Measurements from ENCODE around the gene FAM131A. TPM values are rescaled to one million over a fixed set of nuclear protein-coding genes. Genes with fewer than 3 reads are reported as not detected.
"Not testable (repeated sequence)": the region's sequence is repeated elsewhere in the genome, so short reads cannot be mapped to it uniquely, and the experiment has no call there.

Gene FAM131A
- total RNA-seq, 4 donors from 2014 or later, result 19.2 to 35.1 (median 22.5) TPM

GRCh38 chr3:184339001-184339400 lies 1.6 kb downstream of the FAM131A start:
- DNase-seq, result no peak
- peaks cover 16 to 32% of the 10 kb centered on the region in 2 donors for H3K36me3 ChIP-seq

GRCh38 chr3:184339451-184340135 lies 2.2 kb downstream of the FAM131A start:
- peak in 1 of 2 donors; percentile 57 for DNase-seq
- Histone ChIP-seq H3K4me1 (peaks cover 24 to 28% of the 10 kb centered on the region in 2 donors), H3K36me3 (peaks cover 12 to 26% of the 10 kb centered on the region in 2 donors)
- H3K9me3 ChIP-seq; H3K4me3 ChIP-seq (replicated peaks in 1 of 3); H3K27me3 ChIP-seq; intact Hi-C loops (cut with DNase I); H3K27ac ChIP-seq: not testable (repeated sequence)
- WGBS, 2 donors, result 70 to 75% methylated on average over 13 to 18 of the region's 19 CpGs

More at GRCh38 chr3:184339001-184339400, 1.6 kb downstream of the FAM131A start:
- Histone ChIP-seq H3K4me3 (replicated peaks in 1 of 3) (no peak overlapping the region), H3K27me3 (no peaks in the 10 kb centered on the region), H3K9me3 (no peaks in the 10 kb centered on the region), H3K27ac (peak overlapping the region in 2 of 3 donors; percentile 91 to 96), H3K4me1 (peaks cover 24 to 28% of the 10 kb centered on the region in 2 donors)
- intact Hi-C loops (cut with DNase I), result no loop called here
- WGBS, 2 donors, result 51 to 66% methylated on average over 8 of the region's 8 CpGs
- TF ChIP-seq CTCF (IDR thresholded peaks at IDR 0.05) (no peak), POLR2A (IDR thresholded peaks at IDR 0.05) (no peak)

GRCh38 chr3:184341925-184342324 lies 4.5 kb downstream of the FAM131A start:
- Histone ChIP-seq H3K4me1 (peaks cover 29 to 37% of the 10 kb centered on the region in 2 donors), H3K27ac (no peak overlapping the region), H3K9me3 (no peaks in the 10 kb centered on the region), H3K27me3 (no peaks in the 10 kb centered on the region), H3K4me3 (replicated peaks in 1 of 3) (no peak overlapping the region), H3K36me3 (peaks cover 5 to 22% of the 10 kb centered on the region in 2 donors)
- TF ChIP-seq POLR2A (IDR thresholded peaks at IDR 0.05) (no peak), CTCF (IDR thresholded peaks at IDR 0.05) (no peak)
- intact Hi-C loops (cut with DNase I), result no loop called here
- DNase-seq, result peak; percentile 57 to 66
- whole genome bisulfite sequencing, 2 donors, result 78 to 85% methylated on average over 7 of the region's 7 CpGs

- Histone ChIP-seq H3K27me3 (no peaks in the 10 kb centered on the region), H3K36me3 (peaks cover 5 to 22% of the 10 kb centered on the region in 2 donors), H3K4me3 (replicated peaks in 1 of 3) (no peak overlapping the region), H3K9me3 (no peaks in the 10 kb centered on the region), H3K4me1 (peaks cover 16 to 24% of the 10 kb centered on the region in 2 donors), H3K27ac (no peak overlapping the region)
- no peak for DNase-seq
- TF ChIP-seq POLR2A (IDR thresholded peaks at IDR 0.05) (no peak), CTCF (IDR thresholded peaks at IDR 0.05) (no peak)
- intact Hi-C loops (cut with DNase I), result no loop called here
- WGBS, 2 donors, result 71 to 79% methylated on average over 4 to 5 of the region's 5 CpGs
These were observed 5.9 kb downstream of the FAM131A start for GRCh38 chr3:184343200-184343876.

- Histone ChIP-seq H3K4me1 (peaks cover 12 to 17% of the 10 kb centered on the region in 2 donors), H3K27me3 (no peaks in the 10 kb centered on the region), H3K4me3 (replicated peaks in 1 of 3) (no peak overlapping the region), H3K27ac (peak overlapping the region; percentile 67 to 80 (median 80)), H3K9me3 (no peaks in the 10 kb centered on the region), H3K36me3 (peaks cover 5 to 22% of the 10 kb centered on the region in 2 donors)
- WGBS, 2 donors, result 75 to 78% methylated on average over 12 to 15 of the region's 24 CpGs
- TF ChIP-seq POLR2A (IDR thresholded peaks at IDR 0.05) (no peak), CTCF (IDR thresholded peaks at IDR 0.05) (no peak)
- DNase-seq, result peak in 1 of 2 donors; percentile 6
- intact Hi-C loops (cut with DNase I), result no loop called here
These were observed 7.3 kb downstream of the FAM131A start for GRCh38 chr3:184344579-184345316.

Data from thyroid gland (tissue), 4 donors.